NCI-H748 (cell line): ENCODE results near the gene GRAMD4.

Experiments used
- DNase-seq: peaks from one replicate; lab custom pipeline; 2025; ENCODE audit not compliant: unreplicated experiment; lab: John Stamatoyannopoulos, UW

Gene GRAMD4

DNA sequence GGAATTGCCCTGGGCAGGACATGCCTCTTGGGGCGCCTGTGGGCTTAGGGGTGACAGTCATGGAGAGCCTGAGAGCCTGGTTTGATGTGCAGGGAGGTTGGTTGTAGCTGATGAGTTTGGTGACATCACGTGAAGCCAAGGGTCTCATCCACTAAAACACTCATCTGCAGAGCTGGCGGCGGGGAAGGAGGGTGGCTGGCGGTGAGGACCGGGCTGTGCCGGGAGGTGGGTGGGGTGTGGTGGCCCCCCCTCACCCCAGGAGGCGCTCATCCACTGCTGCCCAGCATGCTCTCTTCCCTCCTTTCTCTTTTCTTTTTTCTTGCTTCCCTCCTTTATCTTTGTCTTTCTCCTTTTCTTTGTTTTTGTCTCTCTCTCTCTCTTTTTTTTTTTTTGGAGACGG, 49.0 kb downstream of the GRAMD4 start:
- no peak for DNase-seq

- DNase-seq, result no peak
These were observed 51.7 kb downstream of the GRAMD4 start for GRCh38 chr22:46671824-46672432.

DNA sequence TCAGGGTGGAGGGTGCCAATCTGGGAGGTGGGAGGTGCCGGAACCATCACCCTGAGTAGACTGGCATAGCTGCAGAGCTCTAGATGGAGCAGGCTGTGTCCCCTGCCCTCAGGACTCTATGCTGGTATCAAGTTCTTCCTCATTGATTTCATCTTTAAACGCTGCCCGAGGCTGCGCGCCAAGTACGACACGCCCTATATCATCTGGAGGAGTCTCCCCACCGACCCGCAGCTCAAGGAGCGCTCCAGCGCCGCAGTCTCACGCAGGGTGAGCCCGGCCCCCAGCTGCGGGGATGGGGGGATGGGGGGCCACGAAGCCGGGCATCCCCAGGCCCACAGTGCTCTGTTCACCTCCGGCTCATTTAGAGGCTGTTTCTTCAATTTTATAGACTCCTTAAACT, 52.5 kb downstream of the GRAMD4 start:
- DNase-seq, result no peak

- DNase-seq, result no peak
These were observed 53.0 kb downstream of the GRAMD4 start for GRCh38 chr22:46673205-46673604.

DNA sequence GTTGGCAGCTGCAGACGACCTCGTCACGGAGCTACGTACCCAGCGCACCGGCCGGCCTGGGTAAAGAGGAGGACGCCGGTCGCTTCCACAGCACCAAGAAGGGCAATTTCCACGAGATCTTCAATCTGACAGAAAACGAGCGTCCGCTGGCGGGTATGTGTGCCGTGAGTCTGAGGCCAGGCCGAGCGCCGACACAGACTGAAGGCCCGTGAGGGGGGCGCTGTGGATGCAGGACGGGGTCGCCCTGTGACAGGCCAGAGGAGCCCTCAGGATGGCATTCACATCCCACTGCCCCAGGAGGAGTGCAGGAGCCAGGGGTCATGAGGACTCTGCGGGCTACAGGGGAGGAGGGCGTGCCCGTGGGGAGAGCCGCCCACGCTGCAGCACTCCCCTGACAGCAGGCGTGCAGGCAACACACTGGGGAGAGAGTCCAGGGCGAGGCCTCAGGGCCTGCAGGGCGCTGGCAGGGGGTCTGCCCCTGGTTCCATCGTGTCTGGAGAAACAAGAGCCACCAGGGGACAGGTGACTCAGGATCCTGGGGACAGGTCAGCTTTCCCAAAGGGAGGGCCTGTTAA, 53.6 kb downstream of the GRAMD4 start:
- DNase-seq, result no peak

- no peak for DNase-seq
These were observed 54.2 kb downstream of the GRAMD4 start for GRCh38 chr22:46674367-46674781.

DNA sequence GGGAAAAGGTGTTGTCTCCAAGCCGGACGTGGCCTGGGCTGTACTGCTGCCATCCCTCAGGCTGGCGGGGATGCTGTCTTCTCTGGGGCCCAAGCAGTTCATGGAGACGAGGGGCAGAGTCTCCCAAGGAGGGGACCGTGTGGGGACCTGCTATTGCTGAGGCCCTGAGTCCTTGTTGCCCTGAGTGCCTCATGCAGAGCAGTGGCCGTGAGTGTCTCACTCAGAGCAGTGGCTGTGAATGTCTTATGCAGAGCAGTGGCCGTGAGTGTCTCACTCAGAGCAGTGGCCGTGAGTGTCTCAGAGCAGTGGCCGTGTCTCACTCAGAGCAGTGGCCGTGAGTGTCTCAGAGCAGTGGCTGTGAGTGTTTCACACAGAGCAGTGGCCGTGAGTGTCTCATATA, 54.7 kb downstream of the GRAMD4 start:
- DNase-seq, result no peak

GRCh38 chr22:46675479-46675878, 55.3 kb downstream of the GRAMD4 start:
- no peak for DNase-seq

- DNase-seq, result no peak
These were observed 55.8 kb downstream of the GRAMD4 start for GRCh38 chr22:46675938-46676337.

GRCh38 chr22:46676479-46676878, 56.3 kb downstream of the GRAMD4 start:
- DNase-seq, result no peak

- DNase-seq, result no peak
These were observed 56.7 kb downstream of the GRAMD4 start for GRCh38 chr22:46676881-46677280.

DNA sequence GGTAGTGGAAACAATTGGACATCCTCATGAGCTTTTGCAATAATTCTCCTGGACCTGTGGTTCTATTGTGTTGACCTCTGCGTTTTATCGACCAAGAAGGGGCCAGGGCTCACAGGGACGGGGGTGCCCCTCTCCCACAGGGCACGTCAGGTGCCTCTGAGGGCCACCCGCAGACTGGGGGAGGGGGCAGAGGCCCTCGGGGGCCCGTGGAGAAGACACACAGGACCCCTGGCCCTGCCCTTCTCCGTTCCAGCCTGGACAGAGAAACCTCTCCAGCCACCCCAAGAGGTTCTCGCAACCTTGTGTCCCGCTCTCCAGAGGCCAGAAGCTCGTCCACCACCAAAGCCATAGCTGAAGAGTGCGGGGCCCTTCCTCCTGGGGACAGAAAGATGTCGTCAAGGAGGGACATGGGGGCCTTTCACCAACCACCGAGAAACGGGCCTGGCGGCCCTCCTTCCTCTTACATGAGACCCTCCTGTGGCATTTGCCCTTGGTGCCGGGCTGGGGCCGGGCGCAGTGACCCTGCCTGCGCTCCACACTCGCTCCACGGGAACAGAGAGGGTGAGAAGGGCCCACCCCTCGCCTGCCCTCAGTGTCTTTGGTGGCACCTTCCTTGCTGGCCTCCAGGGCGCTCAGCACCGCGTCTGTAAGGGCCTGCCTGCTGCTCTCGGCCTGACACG, 57.3 kb downstream of the GRAMD4 start:
- no peak for DNase-seq

GRCh38 chr22:46678003-46678657, 57.9 kb downstream of the GRAMD4 start:
- DNase-seq, result no peak

GRCh38 chr22:46678785-46679700, 58.9 kb downstream of the GRAMD4 start:
- DNase-seq, result no peak

GRCh38 chr22:46679706-46680269, 59.6 kb downstream of the GRAMD4 start:
- DNase-seq, result no peak

- peak; percentile 10 for DNase-seq
These were observed 60.8 kb downstream of the GRAMD4 start for GRCh38 chr22:46681010-46681409.

- no peak for DNase-seq
These were observed 62.0 kb downstream of the GRAMD4 start for GRCh38 chr22:46682011-46682731.

- peak; percentile 30 for DNase-seq
These were observed 64.5 kb downstream of the GRAMD4 start for GRCh38 chr22:46684706-46685105.

DNA sequence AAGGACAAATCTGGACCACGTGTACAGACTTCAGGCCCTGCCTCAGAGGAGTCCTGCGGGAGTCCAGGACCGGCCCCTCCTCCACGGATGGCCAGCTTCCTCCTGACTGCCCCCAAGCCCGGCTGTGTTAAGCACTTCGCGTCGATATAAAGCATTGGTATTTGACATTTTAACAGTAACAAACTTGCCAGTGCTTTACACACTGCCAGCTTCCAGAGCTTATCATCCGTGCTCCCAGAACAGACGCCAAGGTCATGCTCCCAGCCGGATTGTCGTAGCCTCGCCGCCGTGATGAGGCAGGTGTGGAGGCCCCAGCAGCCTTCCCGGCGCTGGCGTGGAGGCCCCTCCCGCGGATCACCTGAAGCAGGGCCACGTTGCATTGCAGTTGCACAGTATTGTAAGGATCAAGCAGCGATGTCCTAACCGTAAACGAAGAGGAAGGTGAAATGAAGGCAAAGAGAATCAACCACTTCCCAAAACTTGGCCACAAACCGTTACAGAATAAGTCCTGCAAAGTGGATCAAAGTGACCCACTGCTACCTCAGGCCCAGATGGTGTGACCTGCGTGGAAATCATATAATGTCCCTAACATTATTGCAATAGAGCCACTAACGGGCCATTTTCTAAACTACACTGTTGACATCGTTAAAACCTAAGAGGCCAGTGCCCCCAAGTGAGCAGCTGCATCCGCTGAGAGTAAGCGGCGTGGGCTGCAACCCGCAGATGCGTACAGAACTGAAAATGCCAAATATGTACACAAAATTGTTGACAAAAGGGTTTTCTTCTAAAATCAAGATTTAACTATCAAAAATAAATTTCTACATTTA, 66.2 kb downstream of the GRAMD4 start:
- DNase-seq, result no peak
